ENCODE measurements around the gene TOR2A. TPM values are rescaled to one million over a fixed set of nuclear protein-coding genes. Genes with fewer than 3 reads are reported as not detected.
A peak's percentile ranks its signal among the peaks of the same experiment; 100 is the strongest.

The TOR2A gene
- total RNA-seq, 3 donors from 2014 or later = 19.7 to 30.2 (median 28.2) TPM

DNA sequence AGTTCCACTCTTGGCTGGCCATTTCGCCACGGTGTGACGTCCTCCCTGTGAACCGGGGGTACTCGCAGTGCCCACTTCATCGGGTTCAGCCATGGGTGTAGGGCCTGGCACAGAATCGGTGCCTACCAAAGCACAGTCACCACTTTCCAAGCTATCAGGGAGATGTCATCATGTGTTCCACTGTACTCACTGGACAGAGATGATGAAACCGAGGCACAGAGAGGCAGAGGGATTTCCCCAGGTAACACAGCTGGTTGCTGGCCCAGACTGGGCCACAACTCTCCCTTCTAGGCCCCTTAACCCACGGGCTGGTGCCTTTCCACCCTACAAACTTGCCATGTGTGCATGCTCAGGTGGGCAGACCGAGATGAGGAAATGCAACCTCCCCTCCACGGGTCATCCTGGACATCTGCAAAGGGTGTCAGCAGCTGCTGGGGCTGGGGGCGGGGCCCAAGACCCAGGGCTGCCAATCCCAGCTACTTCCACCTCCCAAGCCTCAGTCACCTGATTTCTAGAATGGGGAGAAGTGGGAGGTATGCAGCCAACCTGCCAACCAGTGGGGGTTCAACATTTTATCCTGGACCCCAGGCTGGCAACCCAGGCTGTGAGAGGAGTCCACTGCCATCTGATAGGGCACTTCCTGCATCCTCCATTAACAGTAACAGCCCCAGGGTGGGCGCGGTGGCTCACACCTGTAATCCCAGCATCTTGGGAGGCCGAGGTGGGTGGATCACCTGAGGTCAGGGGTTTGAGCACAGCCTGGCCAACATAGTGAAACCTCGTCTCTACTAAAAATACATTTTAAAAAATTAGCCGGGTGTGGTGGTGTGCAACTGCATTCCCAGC is 44.3 kb upstream of the TOR2A start:
- H3K36me3 ChIP-seq (ENCODE audit: low read depth) = no peaks in the 10 kb centered on the region
- H3K4me3 ChIP-seq = no peak overlapping the region
- DNase-seq (peak; percentile 50 to 74 (median 52)), ATAC-seq (peak; percentile 39)
- intact Hi-C loops (cut with DNase I, micrococcal nuclease) = no loop called here
- H3K4me1 ChIP-seq (ENCODE audit: low read depth) = peaks cover 8% of the 10 kb centered on the region
- TF ChIP-seq, protein P1, sequence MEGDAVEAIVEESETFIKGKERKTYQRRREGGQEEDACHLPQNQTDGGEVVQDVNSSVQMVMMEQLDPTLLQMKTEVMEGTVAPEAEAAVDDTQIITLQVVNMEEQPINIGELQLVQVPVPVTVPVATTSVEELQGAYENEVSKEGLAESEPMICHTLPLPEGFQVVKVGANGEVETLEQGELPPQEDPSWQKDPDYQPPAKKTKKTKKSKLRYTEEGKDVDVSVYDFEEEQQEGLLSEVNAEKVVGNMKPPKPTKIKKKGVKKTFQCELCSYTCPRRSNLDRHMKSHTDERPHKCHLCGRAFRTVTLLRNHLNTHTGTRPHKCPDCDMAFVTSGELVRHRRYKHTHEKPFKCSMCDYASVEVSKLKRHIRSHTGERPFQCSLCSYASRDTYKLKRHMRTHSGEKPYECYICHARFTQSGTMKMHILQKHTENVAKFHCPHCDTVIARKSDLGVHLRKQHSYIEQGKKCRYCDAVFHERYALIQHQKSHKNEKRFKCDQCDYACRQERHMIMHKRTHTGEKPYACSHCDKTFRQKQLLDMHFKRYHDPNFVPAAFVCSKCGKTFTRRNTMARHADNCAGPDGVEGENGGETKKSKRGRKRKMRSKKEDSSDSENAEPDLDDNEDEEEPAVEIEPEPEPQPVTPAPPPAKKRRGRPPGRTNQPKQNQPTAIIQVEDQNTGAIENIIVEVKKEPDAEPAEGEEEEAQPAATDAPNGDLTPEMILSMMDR (IDR thresholded peaks at IDR 0.05) = no peak
- no peaks in the 10 kb centered on the region for H3K9me3 ChIP-seq

DNA sequence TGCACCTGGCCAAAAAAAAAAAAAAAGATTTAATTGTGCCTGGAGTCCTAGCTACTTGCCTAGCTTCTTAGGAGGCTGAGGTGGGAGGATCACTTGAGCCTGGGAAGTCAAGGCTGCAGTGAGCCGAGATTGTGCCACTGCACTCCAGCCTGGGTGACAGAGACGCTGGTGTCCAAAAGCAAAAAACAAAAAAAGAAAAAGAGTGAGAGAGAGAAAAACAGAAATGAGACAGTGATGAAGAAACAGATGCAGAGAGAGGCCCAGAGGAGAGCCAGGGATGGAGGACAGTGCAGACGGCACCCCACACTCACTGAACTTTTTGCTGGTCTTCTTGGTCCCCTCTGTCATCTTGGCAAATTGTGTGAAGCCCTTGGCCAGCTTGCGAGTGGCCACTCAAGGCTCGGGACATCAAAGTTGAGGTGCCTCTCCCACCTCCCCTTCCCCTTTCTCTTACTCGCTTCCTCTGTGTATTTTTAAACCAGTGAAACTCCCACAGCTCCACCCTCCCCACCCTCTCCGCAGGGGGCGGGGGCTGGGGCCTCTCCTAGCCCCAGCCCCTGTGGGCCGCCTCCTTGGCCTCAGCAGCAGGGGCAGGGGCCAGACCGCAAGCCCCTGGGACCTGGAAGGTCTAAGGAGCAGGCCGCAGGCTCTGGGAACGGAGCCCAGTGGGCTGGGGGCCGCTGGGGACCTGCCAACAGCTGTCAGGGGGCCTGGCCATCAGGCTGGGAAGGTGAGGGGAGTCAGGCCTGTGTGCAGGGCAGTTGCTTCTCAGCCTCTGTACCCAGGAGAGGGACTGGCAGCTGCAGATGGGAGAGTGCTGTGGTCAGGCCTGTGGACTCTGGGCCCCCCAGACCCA is 43.4 kb upstream of the TOR2A start, which contains the start of gene SH2D3C:
Gene SH2D3C, minus strand, starts transcription at position 387 of the 856 bp plus-strand sequence. Its CDS starts 39 bp downstream, at position 348.
- H3K4me1 ChIP-seq (ENCODE audit: low read depth) = peaks cover 2% of the 10 kb centered on the region
- DNase-seq (peak; percentile 50 to 77 (median 63)), ATAC-seq (peak; percentile 55)
- peak within 1 kb of the TSS; percentile 6 for H3K4me3 ChIP-seq
- no peaks in the 10 kb centered on the region for H3K9me3 ChIP-seq
- TF ChIP-seq, protein P1 (IDR thresholded peaks at IDR 0.05) = no peak
- H3K36me3 ChIP-seq (ENCODE audit: low read depth) = no peaks in the 10 kb centered on the region
- intact Hi-C loops (cut with DNase I, micrococcal nuclease) = no loop called here

DNA sequence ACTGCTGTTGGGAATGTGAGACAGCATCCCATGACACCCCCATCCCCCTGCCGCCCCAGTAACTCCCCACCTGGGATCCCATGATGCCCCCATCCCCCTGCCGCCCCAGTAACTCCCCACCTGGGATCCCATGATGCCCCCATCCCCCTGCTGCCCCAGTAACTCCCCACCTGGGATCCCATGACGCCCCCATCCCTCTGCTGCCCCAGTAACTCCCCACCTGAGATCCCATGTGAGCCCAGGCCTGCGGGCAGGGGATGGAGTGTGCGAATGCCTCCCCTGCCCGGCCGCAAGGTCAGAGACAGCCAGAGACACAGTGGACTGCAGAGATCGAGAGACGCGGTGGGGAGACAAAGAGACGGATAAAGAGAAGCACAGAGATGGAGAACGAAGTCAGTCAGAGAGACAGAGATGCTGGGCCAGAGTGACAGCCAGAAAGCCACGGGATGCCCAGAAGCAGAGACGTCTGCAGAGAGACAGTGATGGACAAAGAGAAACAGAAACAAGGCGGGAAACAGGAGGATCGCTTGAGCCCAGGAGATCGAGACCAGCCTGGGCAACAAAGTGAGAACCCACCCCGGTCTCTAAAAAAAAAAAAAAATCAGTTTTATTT is 42.4 kb upstream of the TOR2A start:
- H3K4me3 ChIP-seq = peak overlapping the region; percentile 6
- TF ChIP-seq, protein P1 (IDR thresholded peaks at IDR 0.05) = no peak
- no peaks in the 10 kb centered on the region for H3K9me3 ChIP-seq
- DNase-seq = peak in 1 of 3 donors; percentile 57
- no peak for ATAC-seq
- intact Hi-C loops (cut with DNase I, micrococcal nuclease) = no loop called here
- H3K36me3 ChIP-seq (ENCODE audit: low read depth) = no peaks in the 10 kb centered on the region
- peaks cover 2% of the 10 kb centered on the region for H3K4me1 ChIP-seq (ENCODE audit: low read depth)

DNA sequence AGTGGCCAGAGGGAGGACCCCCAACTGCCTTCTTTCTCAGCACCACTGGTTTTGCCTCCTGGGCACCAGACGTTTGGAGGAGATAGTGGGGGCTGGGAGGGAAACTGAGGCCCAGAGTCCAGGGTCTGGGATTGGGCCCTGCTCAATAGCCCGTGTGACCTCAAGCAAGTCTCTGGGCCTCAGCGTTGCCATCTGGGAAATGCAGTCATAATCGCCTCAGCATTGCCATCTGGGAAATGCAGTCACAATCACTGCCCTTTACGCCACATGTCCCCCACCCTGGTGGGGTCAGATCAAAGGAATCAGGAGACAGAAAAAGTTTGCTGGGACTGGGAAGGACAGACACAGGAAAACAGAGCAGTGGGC is 41.8 kb upstream of the TOR2A start:
- no peak for ATAC-seq
- Histone ChIP-seq H3K36me3 (ENCODE audit: low read depth) (no peaks in the 10 kb centered on the region), H3K4me3 (no peak overlapping the region), H3K9me3 (no peaks in the 10 kb centered on the region), H3K4me1 (ENCODE audit: low read depth) (peaks cover 2% of the 10 kb centered on the region)
- intact Hi-C loops (cut with DNase I, micrococcal nuclease) = no loop called here
- no peak for DNase-seq
- TF ChIP-seq, protein P1 (IDR thresholded peaks at IDR 0.05) = no peak

DNA sequence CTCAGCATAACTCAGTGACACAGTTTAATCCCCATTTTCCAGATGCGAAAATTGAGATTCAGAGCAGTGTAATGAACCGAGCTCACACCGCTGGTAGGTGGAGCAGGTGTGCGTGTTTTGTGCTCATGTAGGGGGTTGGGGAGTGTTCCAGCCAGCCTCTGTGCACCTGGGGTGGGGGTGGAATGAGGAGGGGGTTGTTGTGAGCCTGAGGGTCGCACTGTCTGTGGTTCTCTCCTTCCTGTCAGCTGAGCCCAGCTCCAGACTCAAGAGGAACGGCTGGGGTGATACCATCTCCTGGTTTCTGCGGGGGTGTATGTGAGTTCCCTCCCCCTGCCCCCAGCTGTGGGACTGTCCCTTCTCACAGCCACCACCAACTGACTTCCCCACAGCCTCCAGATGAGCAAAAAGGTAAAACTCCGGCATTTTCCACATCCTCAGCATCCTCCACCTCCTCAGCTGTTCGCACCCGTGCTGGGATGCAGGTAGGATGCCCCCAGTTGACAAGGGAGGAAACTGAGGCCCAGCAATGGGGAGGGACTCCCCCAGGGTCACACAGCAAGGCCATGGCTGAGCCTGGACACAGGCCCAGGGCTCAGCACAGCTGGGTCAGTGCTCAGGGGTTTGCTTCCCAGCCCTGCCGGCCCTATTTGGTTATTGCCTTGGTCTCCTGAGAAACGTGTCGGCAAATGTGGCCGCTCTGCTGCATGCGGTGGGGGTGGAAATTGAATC is 41.3 kb upstream of the TOR2A start:
- Histone ChIP-seq H3K9me3 (no peaks in the 10 kb centered on the region), H3K36me3 (ENCODE audit: low read depth) (no peaks in the 10 kb centered on the region), H3K4me3 (no peak overlapping the region), H3K4me1 (ENCODE audit: low read depth) (peaks cover 7% of the 10 kb centered on the region)
- DNase-seq = peak; percentile 64 to 81 (median 64)
- TF ChIP-seq, protein P1 (IDR thresholded peaks at IDR 0.05) = no peak
- peak; percentile 59 for ATAC-seq
- intact Hi-C loops (cut with DNase I, micrococcal nuclease) = no loop called here
